ENCODE data around the gene LSS. TPM values are rescaled to one million over a fixed set of nuclear protein-coding genes. Genes with fewer than 3 reads are reported as not detected.

LSS gene
- total RNA-seq, 2 donors from 2014 or later: 38.9 to 68.9 TPM

GRCh38 chr21:46199436-46200373 lies 28.9 kb downstream of the LSS start:
- no peaks in the 10 kb centered on the region for H3K27me3 ChIP-seq
- no peaks in the 10 kb centered on the region for H3K4me1 ChIP-seq
- WGBS, 2 donors: 77 to 82% methylated on average over 13 of the region's 13 CpGs
- intact Hi-C loops (cut with DNase I): no loop called here
- H3K36me3 ChIP-seq (replicated peaks in 1 of 2; ENCODE audit: insufficient read depth in 1 of 2, low read depth in 2 of 2): peaks cover 0 to 18% of the 10 kb centered on the region in 2 donors
- TF ChIP-seq POLR2A (IDR thresholded peaks at IDR 0.05) (no peak), CTCF (IDR thresholded peaks at IDR 0.05) (no peak)
- H3K4me3 ChIP-seq: no peak overlapping the region
- DNase-seq (no peak), ATAC-seq (no peak)
- no peak overlapping the region for H3K27ac ChIP-seq
- H3K9me3 ChIP-seq: no peaks in the 10 kb centered on the region

GRCh38 chr21:46196733-46197132 lies 31.8 kb downstream of the LSS start:
- H3K4me1 ChIP-seq: no peaks in the 10 kb centered on the region
- intact Hi-C loops (cut with DNase I): no loop called here
- DNase-seq (peak in 1 of 4 donors; percentile 2), ATAC-seq (no peak)
- TF ChIP-seq POLR2A (IDR thresholded peaks at IDR 0.05) (no peak), CTCF (IDR thresholded peaks at IDR 0.05) (no peak)
- H3K27ac ChIP-seq: no peak overlapping the region
- 89% methylated on average over 20 of the region's 20 CpGs for WGBS, 2 donors
- H3K36me3 ChIP-seq (replicated peaks in 1 of 2; ENCODE audit: insufficient read depth in 1 of 2, low read depth in 2 of 2): peaks cover 0 to 31% of the 10 kb centered on the region in 2 donors
- H3K27me3 ChIP-seq: no peaks in the 10 kb centered on the region
- H3K4me3 ChIP-seq: no peak overlapping the region
- no peaks in the 10 kb centered on the region for H3K9me3 ChIP-seq

DNA sequence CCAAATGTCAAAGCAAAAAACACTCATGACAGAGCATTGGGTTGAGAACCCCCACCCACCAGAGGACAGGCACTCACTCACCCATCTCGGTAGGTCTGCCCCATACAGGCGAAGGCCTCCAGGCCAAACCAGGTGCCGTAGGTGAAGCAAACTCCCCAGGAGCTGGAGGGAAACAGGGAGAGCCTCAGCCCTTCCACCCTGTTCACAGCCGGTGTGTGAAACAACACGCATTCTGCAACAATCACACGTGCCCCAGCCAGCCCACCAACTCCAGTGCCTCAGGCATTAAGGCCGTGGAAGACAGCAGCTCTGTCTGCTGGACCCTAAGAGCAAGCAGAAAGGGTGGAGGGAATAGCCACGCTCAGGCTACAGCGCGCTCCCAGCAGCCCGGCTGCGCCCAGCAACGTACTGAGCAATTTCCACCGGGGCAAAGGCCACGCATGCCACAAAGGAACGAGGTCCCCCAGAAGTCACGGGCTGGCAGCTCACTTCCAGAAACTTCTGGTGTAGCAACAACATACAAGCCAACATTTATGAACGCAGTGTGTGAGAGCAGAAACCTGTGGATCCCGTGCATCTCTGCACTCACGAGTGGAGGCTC lies 32.9 kb downstream of the LSS start:
- DNase-seq (peak in 2 of 4 donors; percentile 1 to 9), ATAC-seq (no peak)
- peaks cover 0 to 31% of the 10 kb centered on the region in 2 donors for H3K36me3 ChIP-seq (replicated peaks in 1 of 2; ENCODE audit: insufficient read depth in 1 of 2, low read depth in 2 of 2)
- WGBS, 2 donors: 87 to 90% methylated on average over 10 to 20 of the region's 20 CpGs
- no peaks in the 10 kb centered on the region for H3K9me3 ChIP-seq
- no peak overlapping the region for H3K27ac ChIP-seq
- no peaks in the 10 kb centered on the region for H3K4me1 ChIP-seq
- intact Hi-C loops (cut with DNase I): no loop called here
- no peak overlapping the region for H3K4me3 ChIP-seq
- H3K27me3 ChIP-seq: no peaks in the 10 kb centered on the region
- no peak for TF ChIP-seq POLR2A (IDR thresholded peaks at IDR 0.05)
- no peak for TF ChIP-seq CTCF (IDR thresholded peaks at IDR 0.05)

DNA sequence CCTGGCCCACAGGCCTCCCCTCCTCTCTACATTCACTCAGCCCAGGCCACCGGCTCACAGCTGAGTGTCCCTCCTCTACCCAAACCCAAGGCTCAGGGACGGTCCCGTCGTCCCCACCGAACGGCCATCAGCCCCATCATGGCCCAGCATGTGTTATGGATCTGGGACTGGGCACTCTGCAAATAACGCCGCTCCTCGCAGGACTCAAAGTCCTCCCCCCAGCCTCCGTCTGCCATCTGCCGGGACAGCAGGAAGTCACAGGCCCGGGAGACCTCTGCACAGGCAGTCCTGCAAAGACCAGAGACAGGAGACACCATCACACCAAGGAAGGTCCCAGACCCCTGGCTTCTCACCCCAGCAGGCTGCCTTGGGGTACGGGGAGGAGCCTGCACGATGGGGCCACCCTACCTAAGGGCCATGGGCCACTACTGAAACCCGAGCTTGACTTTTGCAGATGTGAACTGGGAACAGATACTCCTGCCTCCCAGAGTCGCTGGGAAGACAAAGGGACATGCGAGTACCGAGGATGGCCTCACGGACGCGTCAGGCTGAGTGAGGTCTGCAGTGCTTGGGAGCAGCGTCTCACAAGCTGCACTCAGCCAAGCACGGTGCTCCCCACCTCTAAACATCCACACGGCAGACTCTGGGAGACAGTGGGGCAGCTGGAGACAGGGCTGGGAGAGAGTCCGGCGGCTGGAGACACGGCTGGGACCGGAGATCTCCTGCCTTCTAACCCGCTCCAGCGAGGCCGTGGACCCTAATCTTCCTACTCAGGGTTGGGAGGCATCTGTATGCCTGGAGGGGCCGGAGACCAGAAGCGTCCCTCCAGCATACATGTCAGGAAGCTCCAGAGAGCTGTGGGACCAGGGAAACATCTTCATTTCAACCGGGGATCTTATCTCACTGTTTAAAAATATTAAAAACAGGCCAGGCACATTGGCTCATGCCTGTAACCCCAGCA lies 33.9 kb downstream of the LSS start:
- ATAC-seq (no peak), DNase-seq (peak in 1 of 4 donors; percentile 9)
- Histone ChIP-seq H3K4me1 (no peaks in the 10 kb centered on the region), H3K27me3 (no peaks in the 10 kb centered on the region), H3K4me3 (no peak overlapping the region), H3K9me3 (no peaks in the 10 kb centered on the region), H3K27ac (no peak overlapping the region), H3K36me3 (replicated peaks in 1 of 2; ENCODE audit: insufficient read depth in 1 of 2, low read depth in 2 of 2) (peaks cover 0 to 31% of the 10 kb centered on the region in 2 donors)
- intact Hi-C loops (cut with DNase I): no loop called here
- 92 to 94% methylated on average over 15 to 34 of the region's 34 CpGs for WGBS, 2 donors
- TF ChIP-seq CTCF (IDR thresholded peaks at IDR 0.05): no peak
- TF ChIP-seq POLR2A (IDR thresholded peaks at IDR 0.05): no peak
